K562 (cell line): Measurements from ENCODE around the gene MAP1S. TPM values are rescaled to one million over a fixed set of nuclear protein-coding genes. Genes with fewer than 3 reads are reported as not detected.

ENCODE experiments used
- AFF4 ChIP-seq: sonication (generic); formaldehyde crosslinking; IDR thresholded peaks from 2 replicates; pipeline ENCODE4 v1.8.0; 2023; ENCODE audit warnings: mild to moderate bottlenecking, missing genetic modification reagents
- ATF4 ChIP-seq: fragments of 450-650 bp; formaldehyde crosslinking; IDR thresholded peaks from 2 replicates; pipeline ENCODE4 v1.4.0; 2022; ENCODE audit warnings: mild to moderate bottlenecking, moderate library complexity
- DNMT1 ChIP-seq: fragments of 450-650 bp; IDR thresholded peaks from 2 replicates; pipeline ENCODE4 v1.6.1; 2016; ENCODE audit warnings: antibody characterized with exemption, mild to moderate bottlenecking
- ETS1 ChIP-seq: conservative IDR thresholded peaks from 2 replicates; pipeline ENCODE4 v1.6.1; 2011; ENCODE audit warnings: low read depth, mild to moderate bottlenecking, low read length; ENCODE audit not compliant: control insufficient read depth
- HES1 ChIP-seq: fragments of 450-650 bp; IDR thresholded peaks from 2 replicates; pipeline ENCODE4 v1.6.1; 2016; ENCODE audit warnings: low read depth, mild to moderate bottlenecking, moderate library complexity
- NCOR1 ChIP-seq: fragments of 450-650 bp; IDR thresholded peaks from 2 replicates; pipeline ENCODE4 v1.6.1; 2016; ENCODE audit warnings: mild to moderate bottlenecking, moderate library complexity
- NR2C2 ChIP-seq, 2 experiments: fragments of 200-800 bp in 1 of 2; sonication (Bioruptor generic) in 1 of 2; sonication (generic) in 1 of 2; formaldehyde crosslinking in 1 of 2; IDR thresholded peaks; 2 replicates each; pipeline versions ENCODE4 v1.6.1 to v1.8.0; 2016 to 2022; ENCODE audit warnings: mild to moderate bottlenecking in 1 of 2, missing compliant biosample characterization in 1 of 2, missing genetic modification characterization in 1 of 2, missing genetic modification reagents in 1 of 2
- NR4A1 ChIP-seq, 2 experiments: fragments of 250-450 bp in 1 of 2; fragments of 450-650 bp in 1 of 2; sonication (Bioruptor Pico) in 1 of 2; IDR thresholded peaks; 2 replicates each; pipeline versions ENCODE4 v1.4.0 to v1.6.1; 2016 to 2020; ENCODE audit warnings: mild to moderate bottlenecking in 2 of 2, missing compliant biosample characterization in 1 of 2, missing genetic modification characterization in 1 of 2, moderate library complexity in 1 of 2
- PKNOX1 ChIP-seq: fragments of 450-650 bp; IDR thresholded peaks from 2 replicates; pipeline ENCODE4 v1.6.1; 2016
- SLC30A9 ChIP-seq: fragments of 250-450 bp; sonication (Bioruptor Pico); IDR thresholded peaks from 2 replicates; pipeline ENCODE4 v1.8.0; 2022; ENCODE audit warnings: mild to moderate bottlenecking, moderate library complexity
- TBL1XR1 ChIP-seq, 2 experiments: IDR thresholded peaks; 2 replicates each; pipeline ENCODE4 v1.6.1; 2012; ENCODE audit warnings: improper control_type of control experiment in 2 of 2, low read length in 2 of 2, mild to moderate bottlenecking in 1 of 2
- ZNF232 ChIP-seq: sonication (generic); formaldehyde crosslinking; IDR thresholded peaks from 2 replicates; pipeline ENCODE4 v1.8.0; 2022; ENCODE audit warnings: mild to moderate bottlenecking, missing genetic modification reagents
- ZNF277 ChIP-seq: fragments of 250-450 bp; sonication (Bioruptor Pico); IDR thresholded peaks from 2 replicates; pipeline ENCODE4 v1.8.0; 2022; ENCODE audit warnings: inconsistent platforms, mild to moderate bottlenecking, moderate library complexity, borderline replicate concordance
- ZNF511 ChIP-seq: sonication (generic); formaldehyde crosslinking; IDR thresholded peaks from 2 replicates; pipeline ENCODE4 v1.8.0; 2022; ENCODE audit warnings: mild to moderate bottlenecking, missing genetic modification reagents
- ZNF717 ChIP-seq: fragments of 250-450 bp; sonication (Bioruptor Pico); IDR thresholded peaks from 2 replicates; pipeline ENCODE4 v1.5.0; 2021
- polyA plus RNA-seq, 8 experiments: library from polyadenylated mRNA; depleted of rRNA in 4 of 8; stranded (reverse) in 5 of 8; unstranded in 3 of 8; fragments of >200 nt; fragmentation: Nextera tagmentation in 2 of 8; fragmentation: Illumina TruSeq in 1 of 8; extraction: Ambion mirVana in 2 of 8; extraction: Trizol in 1 of 8; gene quantifications; 2 replicates each; pipeline versions ENCODE4 v1.2.1 to v1.2.3, GENCODE V29; 2011 to 2014; ENCODE audit warnings: inconsistent platforms in 1 of 8, missing spikeins in 1 of 8
- total RNA-seq, 7 experiments: library from RNA; depleted of rRNA in 6 of 7; stranded (reverse); fragments of >200 nt in 6 of 7; fragmentation: Illumina TruSeq in 2 of 7; extraction: Trizol in 2 of 7; gene quantifications; 2 replicates each; pipeline versions ENCODE4 v1.2.1 to v1.2.3, GENCODE V29; 2011 to 2021; ENCODE audit warnings: low replicate concordance in 1 of 7

The MAP1S gene
- total and polyA plus RNA-seq, 9 of the 15 experiments (the other 6 are each of a cell fraction or from before 2014, with no cell fraction given) = 2.0 to 81.0 (median 9.5) TPM

- TF ChIP-seq ETS1 (peak; percentile 84), TBL1XR1 (IDR thresholded peaks at IDR 0.05; ENCODE audit: low read length in 2 of 2) (no peak), ATF4 (CRISPR knock-in tag) (no peak), HES1 (peak; percentile 39; the same call in 1 of the 2 replicates), DNMT1 (no peak), NR2C2 (CRISPR knock-in tag; IDR thresholded peaks at IDR 0.05) (no peak), NR2C2 (tag; IDR thresholded peaks at IDR 0.05) (peak; percentile 40; the same call in 1 of the 2 replicates), ZNF232 (no peak), NCOR1 (peak; percentile 54; the same call in 1 of the 2 replicates), AFF4 (CRISPR knock-in tag) (0 out of 2 replicates have a peak, but pooled peaks have one; percentile 41), ZNF277 (CRISPR knock-in tag) (no peak), SLC30A9 (CRISPR knock-in tag) (no peak), NR4A1 (CRISPR knock-in tag; IDR thresholded peaks at IDR 0.05) (no peak), NR4A1 (tag; IDR thresholded peaks at IDR 0.05) (no peak; the same call in 1 of the 2 replicates), ZNF717 (CRISPR knock-in tag) (peak; percentile 68; the same call in 1 of the 2 replicates), PKNOX1 (0 out of 2 replicates have a peak, but pooled peaks have one; percentile 4), ZNF511 (no peak)
Measured at GRCh38 chr19:17751103-17751911, 32.0 kb downstream of the MAP1S start, which contains the start of gene FCHO1 (continued).
